HEK293 (cell line): ENCODE data around the gene LRRC8C.

ENCODE experiments used
- CTCF ChIP-seq: fragments of 450-650 bp; formaldehyde crosslinking; IDR thresholded peaks from 2 replicates; pipeline ENCODE4 v1.5.1; 2016; ENCODE audit warnings: missing biosample characterization, missing genetic modification characterization
- MYNN ChIP-seq: fragments of 450-650 bp; formaldehyde crosslinking; IDR thresholded peaks from 2 replicates; pipeline ENCODE4 v1.5.1; 2016; ENCODE audit warnings: missing biosample characterization, missing genetic modification characterization, borderline replicate concordance
- REPIN1 ChIP-seq: fragments of 450-650 bp; formaldehyde crosslinking; IDR thresholded peaks from 2 replicates; pipeline ENCODE4 v1.5.1; 2017; ENCODE audit warnings: missing biosample characterization, missing genetic modification characterization, low read depth
- SETDB1 ChIP-seq: IDR thresholded peaks from one replicate; pipeline ENCODE4 v1.6.1; 2017; ENCODE audit warnings: mild to moderate bottlenecking, low read length, moderate library complexity, mixed read lengths; ENCODE audit not compliant: insufficient read length
- ZBTB44 ChIP-seq: fragments of 450-650 bp; IDR thresholded peaks from 2 replicates; pipeline ENCODE4 v1.5.1; 2018; ENCODE audit warnings: missing biosample characterization, mild to moderate bottlenecking, missing genetic modification characterization
- ZBTB7A ChIP-seq: fragments of 450-650 bp; formaldehyde crosslinking; IDR thresholded peaks from 2 replicates; pipeline ENCODE4 v1.5.1; 2016; ENCODE audit warnings: low read depth, missing biosample characterization, missing genetic modification characterization
- ZFP37 ChIP-seq: fragments of 450-650 bp; formaldehyde crosslinking; IDR thresholded peaks from 2 replicates; pipeline ENCODE4 v1.5.1; 2016; ENCODE audit warnings: missing biosample characterization, missing genetic modification characterization
- ZNF133 ChIP-seq: fragments of 450-650 bp; formaldehyde crosslinking; IDR thresholded peaks from 2 replicates; pipeline ENCODE4 v1.5.1; 2016; ENCODE audit warnings: missing biosample characterization, missing genetic modification characterization
- ZNF169 ChIP-seq: fragments of 450-650 bp; formaldehyde crosslinking; IDR thresholded peaks from 2 replicates; pipeline ENCODE4 v1.5.1; 2016; ENCODE audit warnings: missing biosample characterization, missing genetic modification characterization
- ZNF26 ChIP-seq: fragments of 450-650 bp; formaldehyde crosslinking; IDR thresholded peaks from 2 replicates; pipeline ENCODE4 v1.5.1; 2016; ENCODE audit warnings: missing biosample characterization, missing genetic modification characterization
- ZNF302 ChIP-seq: fragments of 450-650 bp; formaldehyde crosslinking; IDR thresholded peaks from 2 replicates; pipeline ENCODE4 v1.5.1; 2016; ENCODE audit warnings: missing biosample characterization, missing genetic modification characterization, low read depth
- ZNF416 ChIP-seq: fragments of 450-650 bp; formaldehyde crosslinking; IDR thresholded peaks from 2 replicates; pipeline ENCODE4 v1.5.1; 2016; ENCODE audit warnings: missing biosample characterization, missing genetic modification characterization
- ZNF645 ChIP-seq: fragments of 450-650 bp; formaldehyde crosslinking; IDR thresholded peaks from 2 replicates; pipeline ENCODE4; 2016; ENCODE audit warnings: missing biosample characterization, missing genetic modification characterization

GRCh38 chr1:89605692-89606091, 27.2 kb upstream of the LRRC8C start:
- TF ChIP-seq ZFP37 (tag by site-specific recombination): no peak
- no peak for TF ChIP-seq ZBTB7A
- no peak for TF ChIP-seq ZNF645 (tag by site-specific recombination)
- no peak for TF ChIP-seq ZNF26 (tag by site-specific recombination)
- no peak for TF ChIP-seq ZNF169 (tag by site-specific recombination)
- TF ChIP-seq ZNF416 (tag by site-specific recombination): no peak
- no peak for TF ChIP-seq REPIN1 (tag by site-specific recombination)
- TF ChIP-seq MYNN (tag by site-specific recombination): no peak
- no peak for TF ChIP-seq CTCF (tag by site-specific recombination)
- no peak for TF ChIP-seq SETDB1
- TF ChIP-seq ZNF133 (tag by site-specific recombination): no peak
- TF ChIP-seq ZNF302 (tag by site-specific recombination): no peak
- no peak for TF ChIP-seq ZBTB44 (tag by site-specific recombination)
